HG03558 (cell line): Measurements from ENCODE around the gene CBL.
A peak's percentile ranks its signal among the peaks of the same experiment; 100 is the strongest.

ENCODE experiments used
- ATAC-seq: cut with Tn5 transposase; IDR thresholded peaks from one replicate; pipeline ENCODE4 v1.9.1; 2021; ENCODE audit warnings: moderate number of reproducible peaks; ENCODE audit not compliant: unreplicated experiment; ENCODE audit errors: extremely low read depth

The CBL gene

GRCh38 chr11:119320776-119321524 is 114.8 kb downstream of the CBL start:
- no peak for ATAC-seq

- no peak for ATAC-seq
Observed at GRCh38 chr11:119322360-119322739, 116.2 kb downstream of the CBL start.

- ATAC-seq, result no peak
Observed at GRCh38 chr11:119322921-119323531, 116.9 kb downstream of the CBL start.

- ATAC-seq, result no peak
Observed at GRCh38 chr11:119323532-119324033, 117.4 kb downstream of the CBL start.

- ATAC-seq, result no peak
Observed at GRCh38 chr11:119324189-119324588, 118.0 kb downstream of the CBL start.

GRCh38 chr11:119329320-119329719 is 123.2 kb downstream of the CBL start:
- no peak for ATAC-seq

GRCh38 chr11:119330237-119330636 is 124.1 kb downstream of the CBL start:
- no peak for ATAC-seq

- ATAC-seq, result no peak
Observed at GRCh38 chr11:119332111-119332765, 126.1 kb downstream of the CBL start.

- peak; percentile 84 for ATAC-seq
Observed at GRCh38 chr11:119334174-119334930, 128.2 kb downstream of the CBL start, which contains the start of gene RNF26. Gene RNF26, plus strand, starts transcription at chr11:119334527. Its CDS starts 596 bp downstream, at chr11:119335123.

- no peak for ATAC-seq
Observed at GRCh38 chr11:119335091-119335654, 129.0 kb downstream of the CBL start.

- ATAC-seq, result no peak
Observed at GRCh38 chr11:119335655-119336543, 129.8 kb downstream of the CBL start.

- ATAC-seq, result no peak
Observed at GRCh38 chr11:119336744-119337469, 130.8 kb downstream of the CBL start.

- no peak for ATAC-seq
Observed at GRCh38 chr11:119337581-119338317, 131.6 kb downstream of the CBL start.

- ATAC-seq, result no peak
Observed at GRCh38 chr11:119338318-119338890, 132.3 kb downstream of the CBL start.

- no peak for ATAC-seq
Observed at GRCh38 chr11:119338965-119339588, 132.9 kb downstream of the CBL start.

GRCh38 chr11:119339589-119340334 is 133.6 kb downstream of the CBL start:
- no peak for ATAC-seq
